ENCODE results near the gene HILPDA.
"Not testable (repeated sequence)": the region's sequence is repeated elsewhere in the genome, so short reads cannot be mapped to it uniquely, and the experiment has no call there.

Gene HILPDA

DNA sequence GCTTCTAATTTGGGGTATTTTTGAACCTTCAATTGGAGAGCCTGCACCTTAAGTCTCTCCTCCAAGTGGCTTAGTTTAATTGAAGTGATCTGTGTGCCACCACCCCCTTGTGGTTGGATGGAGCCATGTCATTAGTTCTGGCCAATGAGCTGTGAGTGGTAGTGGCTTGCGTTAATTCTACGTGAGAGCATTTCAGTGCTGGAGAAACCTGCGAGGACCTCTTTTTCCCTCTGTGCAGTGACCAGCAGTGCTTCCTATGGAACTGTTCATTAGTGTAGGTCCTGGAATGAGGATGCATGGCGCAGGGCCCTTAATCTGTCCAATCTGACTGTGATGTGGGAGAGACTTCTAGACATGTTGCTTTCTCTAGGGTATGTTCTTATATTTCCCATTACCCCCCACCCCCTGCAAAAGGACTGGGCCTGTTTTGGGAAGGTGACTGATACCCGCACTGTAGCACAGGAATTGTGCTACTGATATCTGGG, 3.8 kb downstream of the HILPDA start:
- DNase-seq (ENCODE audit: low spot score) (peak; percentile 36), FAIRE-seq (no peak)

DNA sequence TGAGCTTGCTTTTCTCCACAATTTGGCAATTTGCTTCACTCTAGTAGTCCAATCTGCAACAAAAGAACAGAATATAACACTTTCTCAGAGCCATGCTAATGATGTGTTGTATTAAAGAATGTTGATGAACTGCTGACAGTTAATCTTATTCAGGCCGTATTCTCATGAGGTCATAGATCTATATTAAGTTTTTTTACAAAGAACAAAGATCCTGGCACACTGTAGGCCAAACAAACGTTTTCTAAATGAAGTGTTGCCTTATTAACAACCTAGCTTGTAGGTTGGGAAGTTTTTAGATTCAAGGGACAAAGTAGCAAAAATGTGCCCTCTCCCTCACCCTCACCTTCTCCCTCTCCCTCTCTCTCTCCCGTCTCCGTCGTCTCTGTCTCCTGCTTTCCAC, 6.8 kb downstream of the HILPDA start:
- FAIRE-seq: no peak
- DNase-seq (ENCODE audit: low spot score): no peak

GRCh38 chr7:128463345-128463744, 7.7 kb downstream of the HILPDA start:
- DNase-seq (ENCODE audit: low spot score); FAIRE-seq: not testable (repeated sequence)

DNA sequence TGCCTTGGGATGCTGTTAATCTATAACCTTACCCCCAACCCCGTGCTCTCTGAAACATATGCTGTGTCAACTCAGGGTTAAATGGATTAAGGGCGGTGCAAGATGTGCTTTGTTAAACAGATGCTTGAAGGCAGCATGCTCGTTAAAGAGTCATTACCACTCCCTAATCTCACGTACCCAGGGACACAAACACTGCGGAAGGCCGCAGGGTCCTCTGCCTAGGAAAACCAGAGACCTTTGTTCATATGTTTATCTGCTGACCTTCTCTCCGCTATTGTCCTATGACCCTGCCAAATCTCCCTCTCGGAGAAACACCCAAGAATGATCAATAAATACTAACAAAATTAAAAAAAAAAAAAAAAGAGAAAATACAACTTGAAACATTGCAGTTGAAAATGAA, 8.3 kb downstream of the HILPDA start:
- FAIRE-seq; DNase-seq (ENCODE audit: low spot score): not testable (repeated sequence)

- DNase-seq (ENCODE audit: low spot score): not testable (repeated sequence)
- FAIRE-seq: peak; percentile 46
These were observed 11.2 kb downstream of the HILPDA start for GRCh38 chr7:128466871-128467270.

DNA sequence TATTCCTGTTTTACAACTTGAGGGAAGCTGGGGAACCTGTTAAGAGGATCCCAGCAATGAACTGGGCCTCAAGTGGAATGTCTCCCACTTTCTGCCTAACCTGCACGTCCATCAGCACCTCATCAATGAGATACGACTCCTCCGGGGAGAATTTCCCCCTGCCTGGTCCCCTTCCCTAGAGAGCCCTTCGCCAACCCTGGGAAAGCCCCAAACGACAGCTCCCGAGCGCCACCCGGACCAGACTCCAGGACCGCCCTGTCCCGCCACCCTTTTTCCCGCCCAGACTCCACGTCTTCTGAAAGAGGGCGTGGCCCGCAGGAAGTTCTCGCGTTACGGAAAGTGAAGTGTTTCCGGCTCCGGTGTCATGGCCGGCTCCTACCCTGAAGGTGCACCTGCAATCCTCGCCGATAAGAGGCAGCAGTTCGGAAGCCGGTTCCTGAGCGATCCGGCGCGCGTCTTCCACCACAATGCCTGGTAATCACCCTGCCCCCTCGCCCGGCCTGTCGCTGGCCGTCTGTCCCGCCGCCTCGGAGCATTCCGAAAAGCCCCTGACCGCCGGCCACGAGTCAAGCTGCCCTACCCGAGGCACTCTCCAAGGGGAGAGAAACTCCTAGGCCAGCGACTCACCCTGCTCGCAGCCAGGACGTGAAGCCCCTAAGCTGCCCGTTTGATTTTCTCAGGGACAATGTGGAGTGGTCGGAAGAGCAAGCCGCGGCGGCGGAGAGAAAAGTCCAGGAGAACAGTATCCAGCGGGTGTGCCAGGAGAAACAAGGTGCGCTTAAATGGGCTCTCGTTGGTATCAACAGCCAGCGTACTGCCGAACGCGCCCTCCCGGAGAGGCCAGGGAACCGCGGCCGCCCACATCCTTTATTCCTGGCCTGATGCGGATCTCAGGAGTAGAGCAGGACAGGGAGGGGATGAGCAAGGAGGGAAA, 21.0 kb downstream of the HILPDA start, which contains the start of gene METTL2B:
Gene METTL2B, plus strand, starts transcription at position 347 of the 934 bp plus-strand sequence. Its CDS starts 18 bp downstream, at position 365.
- DNase-seq (ENCODE audit: low spot score) (peak; percentile 71), FAIRE-seq (peak; percentile 52)

DNA sequence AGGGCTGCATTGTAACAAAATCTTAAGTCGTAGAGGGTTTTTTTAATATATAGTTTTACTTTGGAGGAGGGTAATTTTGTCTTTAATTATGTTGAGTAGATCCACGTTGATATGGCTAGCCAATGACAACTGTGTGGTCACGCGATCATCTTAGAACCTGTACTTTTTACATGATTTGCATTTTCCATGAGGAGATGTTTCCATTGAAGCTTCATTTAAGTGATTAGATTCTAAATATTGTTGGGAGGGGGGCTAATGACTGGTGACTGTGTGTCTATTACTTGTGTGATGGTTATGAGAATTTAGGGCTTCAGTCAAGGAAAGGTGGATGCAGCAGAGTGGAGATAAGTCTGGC, 21.6 kb downstream of the HILPDA start:
- FAIRE-seq; DNase-seq (ENCODE audit: low spot score): not testable (repeated sequence)

- DNase-seq (ENCODE audit: low spot score); FAIRE-seq: not testable (repeated sequence)
These were observed 23.4 kb downstream of the HILPDA start for GRCh38 chr7:128479082-128479481.

GRCh38 chr7:128488134-128488533, 32.5 kb downstream of the HILPDA start:
- not testable (repeated sequence) for DNase-seq (ENCODE audit: low spot score); FAIRE-seq

DNA sequence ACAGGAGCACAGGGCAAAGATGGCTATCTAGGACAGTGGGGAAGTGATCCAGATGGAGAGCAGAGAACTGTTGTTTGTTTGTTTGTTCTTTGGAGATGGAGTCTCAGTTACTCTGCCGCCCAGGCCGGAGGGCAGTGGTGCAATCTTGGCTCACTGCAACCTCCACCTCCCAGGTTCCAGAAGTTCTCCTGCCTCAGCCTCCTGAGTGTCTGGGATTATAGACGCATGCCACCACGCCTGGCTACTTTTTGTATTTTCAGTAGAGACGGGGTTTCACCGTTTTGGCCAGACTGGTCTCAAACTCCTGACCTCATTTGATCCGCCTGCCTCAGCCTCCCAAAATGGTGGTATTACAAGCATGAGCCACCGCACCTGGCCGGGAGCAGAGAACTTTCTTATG, 41.7 kb downstream of the HILPDA start:
- no peak for FAIRE-seq
- DNase-seq (ENCODE audit: low spot score): no peak

- not testable (repeated sequence) for FAIRE-seq
These were observed 49.7 kb downstream of the HILPDA start for GRCh38 chr7:128505416-128505815.

GRCh38 chr7:128506819-128507218, 51.1 kb downstream of the HILPDA start:
- not testable (repeated sequence) for FAIRE-seq; DNase-seq (ENCODE audit: low spot score)

More at GRCh38 chr7:128505416-128505815, 49.7 kb downstream of the HILPDA start:
- not testable (repeated sequence) for DNase-seq (ENCODE audit: low spot score)

DNA sequence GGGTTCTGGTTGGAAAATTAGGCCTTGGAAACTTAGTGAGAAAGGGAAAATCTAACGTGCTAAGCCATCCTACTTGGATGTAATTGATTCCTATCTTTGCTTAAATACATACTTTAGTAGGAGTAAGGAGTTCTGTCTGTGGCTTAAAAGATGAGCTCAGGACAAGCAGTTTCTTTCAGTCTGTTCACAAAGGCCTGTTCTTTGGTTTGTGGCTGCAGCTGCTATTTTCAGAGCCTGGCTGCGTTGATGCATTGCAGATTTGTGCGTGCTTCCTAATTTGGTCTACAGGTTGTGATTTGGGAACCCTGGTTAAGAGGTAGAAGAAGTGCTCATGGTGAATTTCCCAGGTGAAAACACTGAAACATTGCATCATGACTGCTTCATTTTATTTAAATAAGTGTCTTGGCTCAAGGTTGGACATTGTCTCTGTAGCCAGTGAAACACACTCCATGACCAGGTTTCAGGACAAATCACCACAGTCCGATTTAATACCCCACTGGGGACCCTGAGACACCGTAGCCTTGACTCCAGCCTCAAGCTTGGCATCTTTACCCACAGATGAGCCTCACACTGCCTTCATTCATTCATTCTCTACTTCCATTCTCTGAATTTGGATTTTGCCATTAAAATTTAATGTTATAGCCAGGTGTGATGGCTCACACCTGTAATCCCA, 51.8 kb downstream of the HILPDA start:
- DNase-seq (ENCODE audit: low spot score); FAIRE-seq: not testable (repeated sequence)
